ENCODE measurements around the gene MDFIC2. TPM values are rescaled to one million over a fixed set of nuclear protein-coding genes. Genes with fewer than 3 reads are reported as not detected.
"Not testable (repeated sequence)": the region's sequence is repeated elsewhere in the genome, so short reads cannot be mapped to it uniquely, and the experiment has no call there.

The MDFIC2 gene
- total RNA-seq, 2 donors from 2014 or later = not detected

DNA sequence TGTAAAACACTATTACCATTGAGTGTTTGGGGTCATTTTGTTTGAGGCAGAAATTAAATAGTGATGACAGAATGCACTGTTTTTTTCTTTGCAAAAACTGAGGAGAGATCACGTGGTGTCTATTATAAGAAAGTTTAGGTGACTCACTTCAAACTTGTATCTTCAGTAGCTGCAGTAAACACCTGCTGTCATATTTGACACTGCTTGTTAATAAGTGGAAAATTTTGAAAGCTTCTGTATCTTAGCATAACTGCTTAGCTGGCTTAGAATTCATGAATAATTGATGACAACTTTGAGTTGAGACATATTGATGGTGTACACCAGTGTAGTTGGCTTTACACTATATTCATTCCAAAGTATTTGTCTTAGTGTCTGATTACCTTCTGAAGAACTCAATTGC, 29.7 kb upstream of the MDFIC2 start:
- no peak for DNase-seq (ENCODE audit: low spot score)
- Histone ChIP-seq H3K36me3 (no peaks in the 10 kb centered on the region), H3K4me3 (no peak overlapping the region), H3K4me1 (no peaks in the 10 kb centered on the region), H3K27me3 (no peaks in the 10 kb centered on the region), H3K9me3 (no peaks in the 10 kb centered on the region), H3K27ac (no peak overlapping the region)
- TF ChIP-seq, protein P1, sequence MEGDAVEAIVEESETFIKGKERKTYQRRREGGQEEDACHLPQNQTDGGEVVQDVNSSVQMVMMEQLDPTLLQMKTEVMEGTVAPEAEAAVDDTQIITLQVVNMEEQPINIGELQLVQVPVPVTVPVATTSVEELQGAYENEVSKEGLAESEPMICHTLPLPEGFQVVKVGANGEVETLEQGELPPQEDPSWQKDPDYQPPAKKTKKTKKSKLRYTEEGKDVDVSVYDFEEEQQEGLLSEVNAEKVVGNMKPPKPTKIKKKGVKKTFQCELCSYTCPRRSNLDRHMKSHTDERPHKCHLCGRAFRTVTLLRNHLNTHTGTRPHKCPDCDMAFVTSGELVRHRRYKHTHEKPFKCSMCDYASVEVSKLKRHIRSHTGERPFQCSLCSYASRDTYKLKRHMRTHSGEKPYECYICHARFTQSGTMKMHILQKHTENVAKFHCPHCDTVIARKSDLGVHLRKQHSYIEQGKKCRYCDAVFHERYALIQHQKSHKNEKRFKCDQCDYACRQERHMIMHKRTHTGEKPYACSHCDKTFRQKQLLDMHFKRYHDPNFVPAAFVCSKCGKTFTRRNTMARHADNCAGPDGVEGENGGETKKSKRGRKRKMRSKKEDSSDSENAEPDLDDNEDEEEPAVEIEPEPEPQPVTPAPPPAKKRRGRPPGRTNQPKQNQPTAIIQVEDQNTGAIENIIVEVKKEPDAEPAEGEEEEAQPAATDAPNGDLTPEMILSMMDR (IDR thresholded peaks at IDR 0.05) = no peak

DNA sequence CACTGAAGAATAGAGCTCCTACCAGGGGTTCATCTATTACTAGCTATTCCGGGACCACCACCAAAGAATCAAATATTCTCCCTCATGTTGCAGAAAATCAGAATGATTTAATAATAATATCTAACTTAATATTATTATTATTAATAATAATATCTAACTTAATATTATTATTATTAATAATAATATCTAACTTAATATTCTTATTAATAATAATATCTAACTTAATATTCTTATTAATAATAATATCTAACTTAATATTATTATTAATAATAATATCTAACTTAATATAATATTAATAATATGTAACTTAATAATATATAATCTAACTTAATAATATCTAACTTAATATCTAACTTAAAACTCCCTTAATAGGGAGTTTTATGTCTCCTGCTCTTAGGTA, 24.4 kb upstream of the MDFIC2 start:
- not testable (repeated sequence) for DNase-seq (ENCODE audit: low spot score); H3K36me3 ChIP-seq; H3K27me3 ChIP-seq; H3K4me1 ChIP-seq; H3K9me3 ChIP-seq; H3K27ac ChIP-seq; H3K4me3 ChIP-seq

DNA sequence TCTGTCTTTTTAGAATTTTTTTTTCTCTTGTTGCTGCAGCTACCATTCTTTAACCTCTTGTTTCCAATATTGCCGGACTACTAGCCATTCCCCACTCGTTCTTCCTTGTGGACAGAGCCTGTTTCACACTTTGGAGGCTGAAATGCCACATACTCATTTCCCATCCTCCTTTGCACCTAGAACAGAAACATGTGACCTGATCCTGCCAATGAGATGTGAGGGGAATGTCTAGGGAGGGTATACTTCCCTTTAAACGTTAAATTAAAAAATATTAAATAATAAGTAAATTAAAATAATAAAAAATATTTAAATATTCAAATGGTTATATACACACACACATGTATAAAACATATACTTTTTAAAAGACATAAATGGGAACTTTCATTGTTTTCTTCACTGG, 20.6 kb upstream of the MDFIC2 start:
- DNase-seq (ENCODE audit: low spot score) = no peak
- no peaks in the 10 kb centered on the region for H3K9me3 ChIP-seq
- H3K4me3 ChIP-seq = no peak overlapping the region
- H3K4me1 ChIP-seq = no peaks in the 10 kb centered on the region
- H3K27ac ChIP-seq = no peak overlapping the region
- TF ChIP-seq, protein P1 (IDR thresholded peaks at IDR 0.05) = no peak
- H3K27me3 ChIP-seq = no peaks in the 10 kb centered on the region
- no peaks in the 10 kb centered on the region for H3K36me3 ChIP-seq

DNA sequence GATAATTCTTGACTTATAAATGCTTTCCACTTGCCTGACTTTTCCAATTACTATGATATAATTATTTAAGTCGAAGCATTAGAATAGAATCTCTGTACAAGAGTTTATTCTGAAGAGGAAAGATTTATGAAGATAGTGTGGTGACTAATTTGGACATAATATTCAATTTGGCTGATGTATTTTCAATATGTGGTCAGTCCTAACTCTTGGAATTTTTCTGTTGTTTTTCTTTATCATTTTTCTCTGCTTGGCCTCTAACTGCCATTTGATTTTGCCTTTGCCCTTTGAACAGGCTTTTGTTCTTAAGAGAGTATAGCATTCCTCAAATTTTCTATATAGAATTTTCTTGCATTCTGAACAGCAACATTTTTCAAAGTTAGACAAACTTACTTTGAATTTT, 2.6 kb upstream of the MDFIC2 start:
- Histone ChIP-seq H3K4me3 (no peak overlapping the region), H3K27ac (no peak overlapping the region), H3K27me3 (no peaks in the 10 kb centered on the region), H3K36me3 (no peaks in the 10 kb centered on the region), H3K9me3 (no peaks in the 10 kb centered on the region), H3K4me1 (no peaks in the 10 kb centered on the region)
- DNase-seq (ENCODE audit: low spot score) = no peak
- TF ChIP-seq, protein P1 (IDR thresholded peaks at IDR 0.05) = no peak

DNA sequence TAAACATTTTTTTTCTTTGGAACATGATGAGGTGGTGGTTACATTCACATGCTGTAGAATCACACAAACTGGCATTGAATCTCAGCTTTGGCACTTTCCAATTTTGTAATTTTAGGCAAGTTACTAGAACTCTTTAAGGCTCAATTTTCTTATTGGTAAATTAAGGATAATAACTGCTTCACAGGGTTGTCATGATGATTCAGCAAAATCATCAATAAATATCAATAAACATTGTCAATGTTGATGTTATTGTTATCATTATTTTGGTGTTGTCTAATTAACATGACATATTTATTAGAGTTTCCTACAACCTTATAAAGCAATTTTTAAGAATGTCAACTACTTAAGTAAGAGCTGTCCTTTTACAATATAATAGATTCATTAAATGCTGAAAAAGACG, 1.6 kb downstream of the MDFIC2 start:
- no peak for DNase-seq (ENCODE audit: low spot score)
- TF ChIP-seq, protein P1 (IDR thresholded peaks at IDR 0.05) = no peak
- Histone ChIP-seq H3K27me3 (no peaks in the 10 kb centered on the region), H3K4me3 (no peak overlapping the region), H3K36me3 (no peaks in the 10 kb centered on the region), H3K9me3 (no peaks in the 10 kb centered on the region), H3K4me1 (no peaks in the 10 kb centered on the region), H3K27ac (no peak overlapping the region)

DNA sequence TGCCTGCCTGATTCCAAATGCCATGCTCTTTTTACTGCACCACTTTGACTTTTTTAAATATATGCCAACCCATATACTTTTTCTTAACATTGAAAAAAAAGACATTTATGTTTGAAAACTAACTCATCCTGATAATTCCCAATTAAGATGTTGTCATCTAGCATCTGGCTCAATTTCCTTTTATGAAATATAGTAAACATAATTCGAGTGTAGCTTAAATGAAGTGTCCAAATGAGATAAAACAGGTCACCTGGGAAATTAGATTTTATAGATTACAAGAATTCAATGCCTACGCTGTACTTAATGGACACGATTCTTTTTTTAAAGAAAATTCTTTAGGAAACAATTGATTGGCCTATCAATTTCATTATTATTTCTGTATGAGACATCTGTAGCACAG, 2.8 kb downstream of the MDFIC2 start:
- no peak for DNase-seq (ENCODE audit: low spot score)
- Histone ChIP-seq H3K36me3 (no peaks in the 10 kb centered on the region), H3K4me3 (no peak overlapping the region), H3K9me3 (no peaks in the 10 kb centered on the region), H3K4me1 (no peaks in the 10 kb centered on the region), H3K27me3 (no peaks in the 10 kb centered on the region), H3K27ac (no peak overlapping the region)
- TF ChIP-seq, protein P1 (IDR thresholded peaks at IDR 0.05) = no peak
